NCI-H2107 (cell line): Measurements from ENCODE around the gene GUCY1B1.
"Not testable (repeated sequence)": the region's sequence is repeated elsewhere in the genome, so short reads cannot be mapped to it uniquely, and the experiment has no call there.

ENCODE experiments used
- DNase-seq: peaks from one replicate; lab custom pipeline; 2025; lab: John Stamatoyannopoulos, UW

The GUCY1B1 gene

DNA sequence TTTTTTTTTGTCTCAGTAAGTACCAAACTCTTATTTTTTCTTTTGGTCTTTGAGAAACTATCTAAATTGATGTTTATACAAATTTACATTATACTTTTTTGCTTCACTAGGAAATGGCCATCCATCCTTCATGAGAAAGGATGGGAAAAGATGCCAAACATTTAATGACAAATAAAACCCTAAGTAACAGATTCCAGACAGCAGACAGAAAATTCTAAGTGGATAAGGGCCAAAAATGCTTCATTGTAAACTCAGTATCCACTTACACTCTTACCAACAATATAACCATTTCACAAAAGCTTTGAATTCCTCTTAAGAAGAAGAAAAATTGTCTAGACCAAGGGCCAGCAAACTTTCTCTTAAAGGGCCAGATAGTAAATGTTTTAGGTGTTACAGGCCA is 3.5 kb downstream of the GUCY1B1 start:
- DNase-seq = no peak

- DNase-seq = no peak
Observed at GRCh38 chr4:155763551-155763950, 4.7 kb downstream of the GUCY1B1 start.

- no peak for DNase-seq
Observed at GRCh38 chr4:155765149-155765548, 6.3 kb downstream of the GUCY1B1 start.

DNA sequence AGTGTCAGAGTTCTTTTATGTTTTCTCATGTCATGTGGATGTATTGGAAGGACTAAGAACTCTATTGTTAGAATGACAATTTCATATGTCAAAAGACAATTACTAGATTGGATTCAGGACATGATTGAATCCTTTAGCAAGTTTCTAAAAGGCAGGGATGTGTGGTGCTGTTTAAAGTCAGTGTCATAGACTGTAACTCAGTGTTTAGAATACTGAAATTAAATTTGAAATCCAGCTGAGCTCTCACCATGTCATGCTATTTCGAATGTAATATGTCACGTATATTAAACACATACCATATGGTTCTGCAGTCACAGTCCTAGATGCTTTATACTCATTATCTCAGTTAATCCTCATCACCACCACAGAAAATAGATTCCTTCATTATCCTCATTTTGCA is 7.8 kb downstream of the GUCY1B1 start:
- DNase-seq = no peak

GRCh38 chr4:155768370-155768769 is 9.5 kb downstream of the GUCY1B1 start:
- no peak for DNase-seq

DNA sequence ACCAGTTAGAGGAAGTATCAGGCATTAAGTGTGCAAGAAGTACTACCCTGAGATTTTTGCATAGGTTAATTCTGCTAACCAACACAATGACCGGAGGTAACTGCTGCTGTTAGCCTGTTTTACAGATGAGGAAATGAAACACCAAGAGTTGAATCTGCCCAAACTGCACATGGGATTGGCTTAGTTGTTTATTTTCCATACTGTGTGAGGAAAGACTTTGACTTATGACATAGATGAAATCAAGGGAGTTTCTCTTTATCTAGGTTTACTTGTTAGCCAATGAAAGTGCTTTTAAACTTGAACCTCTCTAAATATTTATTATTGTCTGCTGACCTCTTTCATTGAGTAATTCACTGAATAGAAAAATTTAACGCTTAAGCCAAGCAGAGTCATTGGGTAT is 10.3 kb downstream of the GUCY1B1 start:
- DNase-seq = no peak

GRCh38 chr4:155772459-155773195 is 13.8 kb downstream of the GUCY1B1 start:
- DNase-seq = no peak

DNA sequence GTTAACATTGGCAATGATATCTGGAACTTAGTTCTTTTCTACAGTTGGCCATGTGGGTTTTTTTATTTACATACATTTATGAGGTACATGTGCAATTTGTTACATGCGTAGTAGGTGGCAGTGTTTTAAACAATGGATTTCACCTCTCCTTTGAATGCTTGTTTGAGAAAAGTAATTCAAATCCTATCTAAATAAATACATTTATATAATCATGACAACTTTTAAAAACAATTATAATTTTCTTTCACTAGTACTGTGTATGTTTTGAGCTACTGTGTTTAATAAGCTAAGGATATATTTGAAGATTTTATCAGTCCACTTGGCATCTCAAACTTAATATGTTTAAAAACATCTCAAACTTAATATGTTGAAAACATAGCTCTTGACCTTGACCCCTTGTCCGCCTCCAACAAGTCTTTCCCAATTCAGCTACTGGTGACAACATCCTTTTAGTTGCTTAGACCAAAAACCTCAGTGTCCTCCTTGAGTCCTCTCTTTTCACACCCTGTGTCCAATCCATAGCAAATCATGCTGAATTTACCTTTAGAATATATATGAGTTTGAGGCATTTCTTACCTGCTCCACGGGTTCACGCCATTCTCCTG is 14.5 kb downstream of the GUCY1B1 start:
- no peak for DNase-seq

- DNase-seq = no peak
Observed at GRCh38 chr4:155774033-155774432, 15.2 kb downstream of the GUCY1B1 start.

DNA sequence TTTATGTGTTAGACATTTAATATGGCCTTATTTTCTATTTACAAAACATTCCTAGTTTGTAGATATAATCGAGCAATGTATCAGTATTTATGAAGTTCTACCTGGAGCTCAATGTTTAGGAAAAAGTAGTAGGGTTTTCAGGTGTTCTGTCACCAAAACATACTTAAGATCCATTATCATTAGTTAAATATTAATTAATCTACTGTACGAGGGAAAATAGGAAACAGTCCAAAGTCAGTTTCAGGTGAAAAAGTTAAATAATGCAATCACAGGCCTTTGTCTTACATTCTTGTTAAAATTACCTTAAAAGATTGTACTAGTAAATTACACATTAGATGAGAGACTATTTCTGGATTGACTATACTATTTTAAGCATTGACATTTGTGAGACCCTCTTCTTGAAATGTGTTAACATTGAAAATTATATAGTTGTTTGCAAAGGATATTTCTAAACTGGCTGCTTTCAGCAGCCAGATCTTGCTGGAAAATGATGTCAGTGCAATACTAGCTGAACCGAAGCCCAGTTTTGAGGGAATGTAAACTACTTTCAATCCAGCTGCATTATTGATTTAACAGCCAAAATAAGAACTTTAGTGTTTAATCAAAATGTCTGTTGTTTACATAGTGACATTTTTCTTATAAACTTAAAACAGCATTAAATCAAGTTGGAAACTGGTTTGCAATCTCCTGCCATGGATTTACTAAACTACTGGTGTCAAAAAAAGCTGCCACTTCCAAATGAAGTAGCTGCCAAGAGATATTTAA is 19.3 kb downstream of the GUCY1B1 start:
- no peak for DNase-seq

- DNase-seq = no peak
Observed at GRCh38 chr4:155780775-155781174, 22.0 kb downstream of the GUCY1B1 start.

GRCh38 chr4:155781249-155781831 is 22.5 kb downstream of the GUCY1B1 start:
- no peak for DNase-seq

- DNase-seq = no peak
Observed at GRCh38 chr4:155784637-155785036, 25.8 kb downstream of the GUCY1B1 start.

- DNase-seq = no peak
Observed at GRCh38 chr4:155785828-155786227, 27.0 kb downstream of the GUCY1B1 start.

- DNase-seq = no peak
Observed at GRCh38 chr4:155787113-155787710, 28.4 kb downstream of the GUCY1B1 start.

GRCh38 chr4:155789391-155789790 is 30.6 kb downstream of the GUCY1B1 start:
- no peak for DNase-seq

GRCh38 chr4:155789982-155790381 is 31.2 kb downstream of the GUCY1B1 start:
- no peak for DNase-seq

DNA sequence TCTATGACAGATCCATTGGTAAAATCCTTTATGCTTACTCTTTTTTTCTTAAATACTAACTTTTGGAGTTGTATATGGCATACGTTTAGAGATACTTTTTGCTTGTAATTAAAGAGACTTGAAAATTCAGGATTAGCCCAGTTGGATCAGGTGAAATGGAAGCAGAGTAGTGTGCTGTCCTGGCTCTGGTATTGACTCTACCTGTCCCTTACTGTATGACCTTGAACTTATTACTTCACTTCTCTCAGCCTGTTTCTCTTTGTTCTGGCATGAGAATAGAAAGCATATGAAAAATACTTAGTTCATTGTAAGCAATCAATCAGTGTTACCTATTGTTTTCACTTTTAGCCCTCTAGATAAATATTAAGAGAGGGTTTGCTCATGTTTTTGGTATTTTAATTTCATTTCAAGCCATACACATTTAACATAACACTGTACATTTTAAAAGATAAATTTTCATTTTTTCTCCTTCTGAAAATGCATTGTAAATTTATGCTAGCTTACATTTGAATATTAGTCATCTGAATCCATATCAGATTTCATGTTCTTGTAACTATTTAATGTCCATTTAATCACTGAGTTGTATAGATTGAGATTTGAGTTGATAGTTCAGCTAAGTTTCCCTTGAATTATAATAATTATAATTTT is 35.9 kb downstream of the GUCY1B1 start:
- no peak for DNase-seq

DNA sequence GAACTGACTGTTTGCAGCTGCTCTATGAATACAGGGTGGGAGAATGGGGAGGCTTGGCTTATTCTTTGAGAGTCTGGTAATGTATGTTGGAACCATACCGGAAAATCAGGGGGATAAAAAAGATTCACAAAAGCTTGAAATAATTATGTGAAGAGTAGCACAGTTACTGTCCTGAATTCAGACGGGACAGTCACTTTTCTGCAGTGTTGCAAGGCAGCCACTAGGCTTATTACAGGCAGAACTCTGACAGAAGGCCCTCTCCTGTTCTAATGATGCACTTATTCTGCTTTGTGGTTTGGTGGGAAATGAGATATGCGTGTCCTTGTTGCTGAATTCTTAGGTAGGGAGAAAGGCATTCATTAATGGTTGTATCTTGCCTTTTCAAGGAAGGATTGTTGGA is 37.2 kb downstream of the GUCY1B1 start:
- DNase-seq = no peak

DNA sequence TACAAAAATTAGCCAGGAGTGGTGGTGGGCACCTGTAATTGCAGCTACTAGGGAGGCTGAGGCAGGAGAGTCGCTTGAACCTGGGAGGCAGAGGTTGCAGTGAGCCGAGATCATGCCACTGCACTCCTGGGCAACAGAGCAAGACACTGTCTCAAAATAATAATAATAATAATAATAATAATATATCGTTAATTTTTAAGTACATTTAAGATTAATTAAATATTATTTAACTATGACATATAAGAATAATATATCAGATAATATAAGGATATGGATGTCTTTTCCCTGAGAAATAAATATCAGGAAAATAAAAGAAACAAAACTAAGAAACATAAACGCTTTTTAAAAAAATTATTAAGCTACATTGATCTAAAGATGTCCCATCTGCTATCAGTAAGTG is 38.8 kb downstream of the GUCY1B1 start:
- DNase-seq = not testable (repeated sequence)

- no peak for DNase-seq
Observed at GRCh38 chr4:155799116-155799793, 40.4 kb downstream of the GUCY1B1 start.
